GM21529 (cell line): ENCODE data around the gene NFKB1.
"Not testable (repeated sequence)": the region's sequence is repeated elsewhere in the genome, so short reads cannot be mapped to it uniquely, and the experiment has no call there.

ENCODE experiments used
- ATAC-seq: cut with Tn5 transposase; IDR thresholded peaks from one replicate; pipeline ENCODE4 v1.9.1; 2021; ENCODE audit not compliant: unreplicated experiment

Gene NFKB1

DNA sequence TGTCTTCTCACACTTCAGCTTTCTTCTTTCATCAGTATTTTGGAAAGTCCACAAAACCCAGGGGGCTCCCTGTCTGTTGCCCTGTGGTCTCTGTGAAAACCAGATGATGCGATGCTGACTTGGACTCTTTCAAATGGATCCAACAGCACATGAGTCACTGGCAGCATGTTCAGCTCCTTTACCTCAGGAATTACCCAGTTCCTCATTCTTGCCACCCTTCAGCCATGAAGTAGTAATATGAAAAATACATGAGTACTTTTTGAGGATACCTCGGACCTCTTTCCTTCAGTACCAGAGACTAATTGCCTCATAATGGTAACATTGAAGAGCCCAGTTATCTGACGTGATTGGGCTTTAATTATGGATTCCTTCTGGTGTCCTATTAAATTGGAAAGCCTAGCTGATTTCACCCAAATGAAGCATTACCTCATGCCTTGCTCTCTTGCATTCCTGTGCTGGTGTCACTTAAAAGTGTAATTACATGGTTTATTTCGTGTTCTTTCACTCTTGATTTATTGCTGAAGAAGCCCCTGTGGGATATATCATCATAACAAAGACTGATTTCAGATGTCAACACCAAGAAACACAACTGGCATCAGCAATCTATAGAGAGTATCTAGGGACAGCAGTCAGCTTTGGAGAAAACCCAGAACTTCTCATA is 63.4 kb downstream of the NFKB1 start:
- peak; percentile 85 for ATAC-seq

DNA sequence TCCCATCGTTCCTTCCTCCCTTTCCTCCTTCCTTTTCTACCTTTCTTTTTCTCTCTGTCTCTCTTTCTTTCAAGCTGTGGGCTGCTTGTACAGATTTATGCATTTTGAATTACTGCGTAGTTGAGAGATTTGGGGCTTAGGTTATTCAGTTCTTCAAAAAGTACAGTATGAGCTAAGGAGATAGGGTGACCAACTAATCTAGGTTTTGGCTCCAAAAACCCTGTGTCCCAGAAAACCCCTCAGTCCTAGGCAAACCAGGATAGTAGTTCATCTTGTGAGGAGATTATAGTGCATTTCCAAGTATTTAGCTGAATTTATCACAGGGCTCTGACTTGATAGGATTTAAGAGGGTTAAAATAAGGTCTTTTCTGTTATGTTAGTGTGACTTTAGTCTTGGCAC is 64.5 kb downstream of the NFKB1 start:
- no peak for ATAC-seq

GRCh38 chr4:102566426-102566825 is 65.3 kb downstream of the NFKB1 start:
- ATAC-seq: no peak

DNA sequence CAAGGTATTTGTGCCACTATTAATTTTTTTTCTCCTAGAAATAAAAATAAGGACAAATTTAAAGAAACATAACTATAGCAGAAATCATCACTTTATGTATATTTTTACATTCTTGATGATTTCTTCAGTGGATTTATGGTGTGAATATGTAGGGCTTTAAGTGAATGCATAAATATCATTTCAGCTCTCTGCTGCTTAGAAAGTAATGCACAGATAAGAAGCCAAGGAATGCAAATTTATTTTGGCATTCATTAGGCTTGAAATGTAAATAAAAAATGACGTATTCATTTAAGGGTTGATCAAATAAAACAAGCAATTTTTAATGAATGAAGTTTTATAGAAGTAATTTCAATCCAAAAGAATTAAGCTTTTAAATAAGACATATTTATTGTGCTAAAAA is 66.3 kb downstream of the NFKB1 start:
- ATAC-seq: no peak

- no peak for ATAC-seq
These were observed 68.0 kb downstream of the NFKB1 start for GRCh38 chr4:102569200-102569599.

DNA sequence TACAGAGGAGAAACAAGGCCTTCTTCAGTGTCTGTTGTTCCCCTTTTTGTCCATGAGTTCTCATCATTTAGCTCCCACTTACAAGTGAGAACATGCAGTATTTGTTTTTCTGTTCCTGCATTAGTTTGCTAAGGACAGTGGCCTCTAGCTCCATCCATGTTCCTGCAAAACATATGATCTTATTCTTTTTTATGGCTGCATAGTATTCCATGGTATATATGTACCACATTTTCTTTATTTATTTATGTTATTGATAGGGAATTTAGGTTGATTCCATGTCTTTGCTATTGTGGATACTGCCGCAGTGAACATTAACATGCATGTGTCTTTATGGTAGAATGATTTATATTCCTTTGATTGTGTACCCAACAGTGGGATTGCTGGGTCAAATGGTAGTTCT is 69.1 kb downstream of the NFKB1 start:
- not testable (repeated sequence) for ATAC-seq

DNA sequence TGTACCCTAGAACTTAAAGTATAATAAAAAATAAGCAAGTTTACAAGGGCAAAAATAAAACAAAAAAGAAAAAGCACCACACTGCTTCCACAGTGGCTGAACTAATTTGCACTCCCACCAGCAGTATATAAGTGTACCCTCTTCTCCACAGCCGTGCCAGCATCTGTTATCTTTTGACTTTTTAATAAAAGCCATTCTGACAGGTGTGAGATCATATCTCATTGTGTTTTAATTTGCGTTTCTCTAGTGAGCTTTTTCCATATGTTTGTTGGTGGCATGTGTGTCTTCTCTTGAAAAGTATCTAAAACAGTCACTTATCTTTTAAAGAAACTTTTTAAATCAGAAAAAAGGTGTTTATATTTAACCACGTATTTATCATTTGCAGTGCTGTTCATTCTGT is 71.3 kb downstream of the NFKB1 start:
- ATAC-seq: no peak

GRCh38 chr4:102574317-102574716 is 73.2 kb downstream of the NFKB1 start:
- no peak for ATAC-seq

- ATAC-seq: no peak
These were observed 74.4 kb downstream of the NFKB1 start for GRCh38 chr4:102575369-102576129.

DNA sequence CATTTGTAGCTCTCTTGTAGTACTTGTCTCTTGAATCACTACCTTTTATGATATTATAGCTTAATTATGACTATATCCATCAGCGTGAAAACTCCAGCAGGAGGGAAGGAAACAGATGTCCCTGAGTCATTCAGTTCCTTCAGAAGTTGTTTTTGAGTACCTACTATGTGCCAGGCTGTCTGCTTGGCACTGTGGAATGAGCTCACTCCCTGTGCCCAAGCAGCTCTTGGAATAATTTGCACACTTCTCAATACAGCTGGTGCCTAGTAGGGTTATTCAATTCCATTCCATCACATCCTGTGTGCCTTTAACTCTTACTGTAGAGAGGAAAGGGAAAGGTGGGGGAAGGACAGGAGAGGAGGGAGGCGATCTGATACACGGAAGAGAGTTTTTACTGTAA is 77.1 kb downstream of the NFKB1 start:
- no peak for ATAC-seq

DNA sequence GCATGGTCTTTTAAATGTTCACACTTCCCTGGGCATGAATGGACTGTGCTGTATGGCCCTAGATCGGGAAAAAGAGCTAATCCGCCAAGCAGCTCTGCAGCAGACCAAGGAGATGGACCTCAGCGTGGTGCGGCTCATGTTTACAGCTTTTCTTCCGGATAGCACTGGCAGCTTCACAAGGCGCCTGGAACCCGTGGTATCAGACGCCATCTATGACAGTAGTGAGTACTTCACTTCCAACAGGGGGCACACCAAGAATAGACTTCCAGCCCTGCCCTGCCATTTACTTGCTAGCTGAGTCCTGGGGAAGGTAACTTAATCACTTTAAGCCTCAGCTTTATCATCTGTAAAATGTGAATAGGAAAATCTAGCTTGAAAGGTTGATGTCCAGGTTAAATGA is 77.7 kb downstream of the NFKB1 start:
- ATAC-seq: no peak

DNA sequence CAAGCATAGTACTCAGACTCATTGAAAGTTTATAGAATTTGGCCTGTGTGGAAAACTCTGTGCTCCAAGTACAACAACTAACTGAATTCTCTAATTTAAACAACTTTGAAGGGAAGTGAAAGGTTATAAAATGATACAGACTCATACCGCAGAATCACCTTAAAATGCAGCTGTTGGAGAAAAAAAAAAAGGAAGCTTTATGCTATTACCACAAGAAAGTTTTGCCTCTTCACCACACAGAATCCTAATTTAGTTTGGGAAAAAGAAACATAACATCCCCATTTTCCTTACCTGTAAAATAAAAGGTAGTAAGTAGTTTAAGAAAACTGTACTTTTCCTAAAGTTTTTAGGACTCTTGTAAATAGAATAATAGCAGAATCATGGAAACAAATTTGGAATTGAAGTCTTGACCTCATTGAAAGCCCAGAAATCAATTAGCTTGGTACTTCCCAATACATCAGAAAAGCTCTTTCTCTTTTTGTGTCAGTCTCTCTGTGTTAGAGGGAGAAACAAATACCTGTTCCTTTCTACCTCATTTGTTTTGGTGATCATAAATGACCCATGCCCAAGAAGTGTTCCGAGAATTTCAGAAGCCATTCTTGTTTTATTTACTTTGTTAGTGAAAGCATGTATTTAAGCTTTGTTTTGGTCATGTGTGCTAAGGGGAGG is 78.8 kb downstream of the NFKB1 start:
- ATAC-seq: peak; percentile 38

GRCh38 chr4:102580463-102580842 is 79.3 kb downstream of the NFKB1 start:
- peak; percentile 32 for ATAC-seq

DNA sequence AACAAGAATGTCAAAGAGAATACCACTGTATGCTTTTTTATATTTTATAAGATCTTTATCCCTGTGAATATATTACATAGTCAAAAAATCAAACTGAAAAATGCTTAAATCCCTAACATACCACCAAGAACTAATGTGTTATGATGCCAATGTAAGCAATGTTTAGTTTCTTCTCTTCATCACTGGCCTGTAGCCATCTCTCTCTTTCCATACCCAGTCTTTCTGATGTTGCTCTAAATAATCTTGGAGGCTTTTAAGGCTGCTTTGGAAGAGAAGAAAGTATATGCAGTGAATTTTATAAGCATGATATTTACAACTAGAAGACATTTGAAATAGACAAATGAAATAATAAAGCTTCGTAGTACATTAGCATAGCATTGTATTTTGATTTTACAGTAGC is 82.9 kb downstream of the NFKB1 start:
- ATAC-seq: no peak

GRCh38 chr4:102585329-102585728 is 84.2 kb downstream of the NFKB1 start:
- peak; percentile 50 for ATAC-seq

GRCh38 chr4:102586002-102586643 is 85.0 kb downstream of the NFKB1 start:
- peak; percentile 52 for ATAC-seq

DNA sequence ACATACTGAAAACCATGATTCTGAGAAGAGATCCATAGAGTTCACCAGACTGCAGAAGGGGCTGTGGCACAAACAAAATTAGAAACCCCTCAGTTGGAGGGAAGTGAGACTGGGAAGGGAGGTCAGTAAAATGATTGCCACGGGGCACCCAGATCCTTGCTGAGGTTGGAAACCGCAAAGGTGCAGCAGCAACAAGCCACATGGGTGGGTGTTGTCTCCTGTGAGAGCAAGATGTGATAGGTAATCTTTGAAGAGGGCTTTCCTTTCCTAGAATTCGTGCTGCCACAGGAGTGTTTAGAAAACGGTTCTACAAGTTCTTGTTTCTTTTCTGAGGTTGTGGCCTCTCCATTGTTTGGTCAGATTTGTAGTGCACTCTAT is 85.5 kb downstream of the NFKB1 start:
- ATAC-seq: peak; percentile 46

DNA sequence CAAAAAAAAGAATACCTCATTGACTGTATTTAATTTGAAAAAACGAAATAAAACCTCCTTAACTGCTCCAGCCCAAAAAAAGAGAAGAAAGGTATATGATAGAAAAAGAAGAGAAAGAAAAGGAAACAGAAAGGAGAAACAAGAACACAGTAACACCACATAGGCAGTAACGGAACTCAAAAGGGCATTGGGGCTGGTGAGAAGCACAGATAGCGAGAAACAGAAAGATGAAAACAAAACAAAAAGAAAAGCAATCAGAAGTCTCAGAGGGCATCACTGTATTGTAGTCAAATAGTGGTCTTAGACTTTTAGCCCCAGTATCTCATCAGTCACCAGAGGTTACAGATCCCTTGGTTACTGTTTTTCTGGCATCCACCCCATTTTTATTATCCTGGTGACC is 88.6 kb downstream of the NFKB1 start:
- ATAC-seq: no peak

DNA sequence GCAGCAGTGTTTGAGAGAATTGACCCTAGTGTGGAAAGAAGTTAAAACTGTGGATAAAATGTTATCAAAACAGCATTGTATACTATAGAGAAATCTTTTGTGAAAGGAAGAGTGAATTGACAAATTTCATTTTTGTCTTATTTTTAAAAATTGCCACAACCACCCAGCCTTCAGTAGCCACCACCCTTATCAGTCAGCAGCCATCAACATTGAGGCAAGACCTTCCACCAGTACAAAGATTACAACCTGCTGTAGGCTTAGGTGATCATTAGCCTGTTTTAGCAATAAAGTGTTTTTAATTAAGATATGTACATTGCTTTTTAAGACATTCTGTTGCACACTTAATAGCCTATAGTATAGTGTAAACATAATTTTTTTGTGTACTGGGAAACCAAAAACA is 91.1 kb downstream of the NFKB1 start:
- ATAC-seq: no peak

DNA sequence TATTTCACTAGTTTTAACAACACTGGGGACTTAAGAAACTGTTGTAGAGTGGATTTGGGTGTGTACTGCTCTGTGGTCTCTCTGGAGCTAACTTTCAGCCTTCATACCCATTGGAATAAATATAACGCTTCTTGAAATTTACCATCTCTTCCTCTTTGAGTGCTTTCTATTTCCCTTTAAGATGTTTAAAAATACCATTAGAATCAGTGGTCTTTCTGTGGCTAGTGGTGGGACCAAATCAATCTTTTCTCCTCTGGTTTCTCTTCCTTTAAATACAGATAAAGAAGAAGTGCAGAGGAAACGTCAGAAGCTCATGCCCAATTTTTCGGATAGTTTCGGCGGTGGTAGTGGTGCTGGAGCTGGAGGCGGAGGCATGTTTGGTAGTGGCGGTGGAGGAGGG is 92.0 kb downstream of the NFKB1 start:
- ATAC-seq: no peak

GRCh38 chr4:102594000-102594399 is 92.8 kb downstream of the NFKB1 start:
- no peak for ATAC-seq

GRCh38 chr4:102596532-102596931 is 95.4 kb downstream of the NFKB1 start:
- ATAC-seq: no peak
